Stimulated activated CD4-positive, alpha-beta T cell treated with anti-CD3 and anti-CD28 coated beads, Interleukin-2, amount 100 ng/mL, for 48 hours (primary cell): ENCODE measurements around the gene HIP1.
"Not testable (repeated sequence)": the region's sequence is repeated elsewhere in the genome, so short reads cannot be mapped to it uniquely, and the experiment has no call there.

ENCODE experiments used
- DNase-seq, 2 donors: peaks; one replicate each; pipeline ENCODE4 v3.0.0-alpha.2; 2020

The HIP1 gene

DNA sequence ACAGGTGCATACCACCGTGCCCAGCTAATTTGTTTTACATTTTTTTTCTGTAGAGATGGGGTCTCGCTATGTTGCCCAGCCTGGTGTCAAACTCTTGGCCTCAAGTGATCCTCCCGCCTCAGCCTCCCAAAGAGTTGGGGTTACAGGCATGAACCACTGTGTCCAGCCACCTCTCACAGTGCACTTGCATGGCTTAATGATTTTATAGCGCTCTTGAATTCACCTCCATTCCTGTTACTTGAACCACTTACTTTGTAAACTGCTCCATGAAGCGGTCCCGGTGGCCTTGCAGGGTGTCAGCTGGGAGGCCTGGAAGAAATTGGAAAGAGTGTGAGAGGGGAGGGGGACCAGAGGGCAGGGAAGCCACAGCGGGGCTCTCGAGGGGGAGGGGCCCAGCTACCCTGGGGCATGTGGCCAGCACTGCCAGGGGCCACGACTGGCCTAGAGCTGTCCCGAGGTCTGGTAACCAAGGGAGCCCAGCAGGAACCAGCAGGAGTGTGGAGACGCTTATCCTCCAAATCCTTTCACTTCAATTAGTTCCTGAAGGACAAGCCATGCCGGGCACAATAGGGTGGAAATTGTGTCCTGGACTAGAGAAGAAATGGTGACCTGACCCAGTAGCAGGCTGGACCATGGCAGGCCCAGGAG, 170.7 kb downstream of the HIP1 start:
- DNase-seq: no peak

DNA sequence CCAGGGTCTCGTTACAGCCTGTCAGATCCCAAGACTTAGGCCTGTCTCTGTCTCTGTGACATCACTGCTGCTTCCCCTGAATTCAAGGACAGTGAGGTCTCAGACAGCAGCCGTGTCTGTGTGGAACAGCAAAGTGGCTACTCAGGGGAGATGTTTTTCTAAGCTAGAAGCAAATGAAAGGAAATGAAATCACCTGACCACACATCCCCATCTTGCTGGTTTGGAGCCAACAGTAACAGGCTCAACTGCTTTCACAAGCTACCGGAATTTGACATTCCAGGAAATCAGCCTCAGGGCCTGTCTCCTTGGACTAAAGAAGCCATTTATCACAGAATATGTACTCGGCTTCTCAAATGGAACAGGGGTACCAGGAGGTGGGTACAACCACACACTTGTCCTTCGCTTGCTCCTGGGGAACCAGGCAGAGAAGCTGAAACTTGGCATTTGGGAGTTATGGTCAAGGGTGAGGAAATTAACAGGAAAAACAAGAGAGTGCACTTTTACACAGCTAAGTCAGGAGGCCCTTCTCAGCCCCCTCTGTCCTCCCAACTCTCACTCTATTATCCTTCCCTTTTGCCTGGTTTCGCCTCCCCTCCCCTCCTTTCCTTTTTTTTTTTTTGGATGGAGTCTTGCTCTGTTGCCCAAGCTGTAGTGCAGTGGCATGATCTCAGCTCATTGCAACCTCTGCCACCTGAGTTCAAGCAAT, 173.5 kb downstream of the HIP1 start:
- no peak for DNase-seq

DNA sequence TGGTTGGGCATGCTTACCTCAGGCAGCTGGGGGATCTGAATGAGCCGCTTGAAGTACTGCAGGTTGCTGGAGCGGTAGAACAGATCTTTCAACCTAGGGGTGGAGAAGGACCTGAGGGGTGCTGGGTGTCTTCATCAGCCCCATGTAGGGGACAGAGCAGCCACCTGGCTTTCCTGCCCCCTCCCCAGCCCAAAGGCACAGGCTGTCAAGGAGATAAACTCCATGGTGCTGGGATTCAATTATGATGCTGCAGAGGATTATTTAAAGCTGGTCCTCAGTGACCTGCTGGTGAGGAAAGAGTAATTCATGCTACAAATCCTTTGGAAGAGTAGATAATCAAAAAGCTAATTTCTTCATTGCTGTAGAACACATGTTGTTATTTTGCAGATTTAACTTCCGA, 175.6 kb downstream of the HIP1 start:
- DNase-seq: no peak

DNA sequence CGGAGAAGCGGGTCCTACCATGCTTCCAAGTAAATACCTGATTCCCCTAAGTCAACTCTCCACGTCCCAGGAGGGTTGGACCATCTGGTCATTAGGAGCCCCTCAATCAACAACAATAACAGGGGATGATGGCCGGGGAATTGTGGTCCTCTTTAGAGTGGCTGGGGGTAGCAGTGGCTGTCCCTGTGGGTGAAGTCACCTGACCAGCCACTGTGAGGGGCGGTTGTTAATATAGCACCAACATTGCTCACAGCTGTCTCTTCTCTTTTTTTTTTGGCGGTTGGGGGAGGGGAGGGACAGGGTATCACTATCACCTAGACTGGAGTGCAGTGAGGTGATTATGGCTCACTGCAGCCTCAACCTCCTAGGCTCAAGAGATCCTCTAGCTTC, 178.8 kb downstream of the HIP1 start:
- DNase-seq: no peak

DNA sequence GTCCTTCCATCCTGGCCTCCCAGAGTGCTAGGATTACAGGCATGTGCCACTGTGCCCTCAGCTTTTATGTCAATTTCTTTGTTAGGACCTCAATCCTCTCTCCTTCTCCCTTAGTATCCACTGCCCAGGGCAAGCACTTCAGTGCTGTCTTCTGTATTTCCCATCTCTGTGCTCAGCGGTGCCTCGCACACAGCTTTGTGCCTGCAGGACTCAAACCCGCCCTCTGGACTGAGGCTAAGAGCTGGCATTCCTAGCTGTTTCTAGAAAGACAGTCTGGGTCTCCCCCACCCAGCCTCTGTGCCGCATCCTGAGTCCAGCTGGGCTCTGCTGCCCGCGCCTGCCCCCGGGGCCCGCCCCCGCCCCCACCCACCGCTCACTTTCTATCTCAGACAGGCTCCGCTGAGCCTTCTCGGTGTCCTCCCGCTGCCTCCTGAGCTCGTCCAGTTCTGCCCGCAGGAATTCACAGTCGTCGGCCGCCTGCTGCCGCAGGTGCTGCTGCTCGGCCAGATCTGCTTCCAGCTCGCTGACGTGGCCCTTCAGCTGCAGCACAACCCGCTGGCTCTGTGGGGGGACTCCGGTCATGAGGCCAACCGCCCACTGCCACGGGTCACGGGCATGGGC, 179.3 kb downstream of the HIP1 start:
- DNase-seq: no peak

DNA sequence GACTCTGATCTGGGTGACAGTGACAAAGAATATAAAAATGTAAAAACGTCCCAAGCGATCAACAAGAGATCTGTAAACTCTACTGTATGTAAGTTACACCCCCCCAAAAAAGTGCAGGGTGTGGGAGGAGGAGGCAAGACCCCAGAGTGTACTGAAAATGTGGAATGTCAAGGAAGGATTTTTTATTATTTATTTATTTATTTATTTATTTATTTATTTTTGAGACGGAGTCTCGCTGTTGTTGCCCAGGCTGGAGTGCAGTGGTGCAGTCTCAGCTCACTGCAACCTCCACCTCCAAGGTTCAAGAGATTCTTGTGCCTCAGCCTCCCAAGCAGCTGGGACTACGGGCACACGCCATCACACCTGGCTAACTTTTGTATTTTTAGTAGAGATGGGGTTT, 181.9 kb downstream of the HIP1 start:
- not testable (repeated sequence) for DNase-seq

DNA sequence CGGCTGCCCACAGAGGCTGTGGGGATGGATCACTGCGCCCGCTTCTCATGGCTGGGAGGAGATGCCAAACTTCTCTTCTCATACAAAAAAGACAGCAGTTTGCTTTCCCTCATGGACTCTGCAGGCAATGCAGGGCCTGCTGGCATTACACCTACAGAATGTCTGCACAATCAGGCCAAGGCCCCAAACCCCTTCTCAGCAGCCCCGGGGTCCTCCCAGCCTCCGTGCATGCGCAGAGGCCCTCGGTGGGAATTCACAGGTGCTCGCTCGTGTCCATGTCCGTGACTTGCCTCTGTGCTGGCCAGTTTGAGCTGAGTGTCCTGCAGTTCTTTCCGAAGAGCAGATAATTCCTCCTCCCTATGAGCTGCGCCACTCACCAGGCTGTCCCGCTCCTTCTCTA, 183.0 kb downstream of the HIP1 start:
- DNase-seq: no peak

DNA sequence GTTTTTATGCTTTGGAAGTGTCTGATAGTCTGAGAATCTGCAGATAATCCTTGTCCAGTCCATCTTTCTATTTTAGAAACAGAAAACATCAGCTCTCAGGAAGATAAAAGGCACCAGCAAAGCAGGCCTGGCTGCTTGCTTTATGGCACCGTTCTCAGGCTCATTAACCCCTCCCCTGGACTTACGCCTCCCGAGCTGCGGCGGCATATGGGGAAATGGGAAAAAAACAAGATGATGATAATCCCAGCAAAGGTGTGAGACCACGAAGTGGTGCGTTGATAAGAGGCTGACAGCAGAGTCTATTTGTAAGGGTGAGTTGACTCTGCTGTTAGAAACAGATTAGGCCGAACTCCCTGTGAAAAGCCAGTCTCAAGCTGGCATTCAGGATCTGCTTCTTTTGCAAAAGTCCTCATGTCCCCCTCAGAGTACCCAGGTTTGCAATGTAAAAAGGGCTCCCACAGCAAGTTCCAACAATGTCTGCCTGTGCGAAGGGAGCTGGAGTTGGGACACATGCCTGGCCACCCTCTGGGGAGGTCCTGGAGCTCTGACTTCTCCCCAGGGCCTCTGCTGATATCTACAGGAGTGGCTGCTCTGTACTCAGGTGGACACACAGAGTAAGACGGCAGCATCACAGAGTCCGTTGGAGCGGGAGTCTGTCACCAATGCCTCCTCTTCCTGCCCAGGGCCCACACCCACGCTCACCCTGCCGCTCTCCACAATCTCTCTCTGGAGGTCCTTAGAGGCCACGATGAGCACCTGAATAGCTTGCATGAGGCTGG, 192.3 kb downstream of the HIP1 start:
- no peak for DNase-seq

DNA sequence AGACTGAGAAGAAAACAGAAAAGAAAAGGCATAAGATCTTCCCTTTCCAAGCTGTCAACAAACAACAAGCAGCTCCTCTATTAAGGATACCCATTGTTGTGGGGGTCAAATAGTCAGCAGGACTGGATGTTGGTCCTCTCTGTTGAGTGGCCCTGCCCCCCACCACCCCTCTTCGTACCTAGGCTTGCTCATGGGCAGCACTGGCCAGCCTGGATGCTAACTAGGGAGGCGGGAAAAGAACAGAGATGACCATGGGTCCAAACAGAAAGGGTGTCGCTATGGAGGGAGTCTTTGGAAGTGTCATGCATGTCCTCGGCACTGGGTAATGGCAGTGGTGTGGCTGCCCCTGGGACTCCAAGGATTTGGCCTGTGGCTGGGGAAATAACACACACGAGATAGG, 201.0 kb downstream of the HIP1 start:
- no peak for DNase-seq

DNA sequence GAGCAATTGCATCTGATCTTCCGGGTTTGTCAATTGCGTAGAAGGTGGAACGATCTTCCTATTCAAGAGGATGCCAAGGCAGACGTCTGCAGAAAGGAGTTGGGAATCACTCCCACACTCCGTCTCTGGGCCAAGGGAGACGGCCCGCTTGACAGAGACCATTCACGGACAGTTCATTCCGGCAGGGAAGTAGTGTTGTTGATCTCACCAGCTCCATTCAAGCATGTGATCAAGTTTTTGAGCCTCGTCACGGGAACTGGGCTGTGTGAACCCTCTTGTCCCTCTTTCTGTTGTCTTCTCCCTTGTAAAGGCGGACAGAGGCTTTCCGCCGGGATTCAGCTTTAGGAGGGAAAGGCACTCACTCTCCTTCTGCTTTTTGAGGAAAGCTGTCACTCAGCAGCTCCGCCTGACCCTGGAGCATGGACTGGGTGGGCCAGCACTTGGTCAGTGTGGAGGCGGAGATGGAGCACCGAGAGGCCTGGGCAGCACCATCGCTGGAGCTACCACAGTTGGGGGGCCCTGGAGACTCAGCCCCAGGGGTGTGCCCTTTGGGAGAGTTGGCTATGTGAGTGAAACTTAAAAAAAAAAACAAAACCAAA, 201.7 kb downstream of the HIP1 start:
- no peak for DNase-seq

DNA sequence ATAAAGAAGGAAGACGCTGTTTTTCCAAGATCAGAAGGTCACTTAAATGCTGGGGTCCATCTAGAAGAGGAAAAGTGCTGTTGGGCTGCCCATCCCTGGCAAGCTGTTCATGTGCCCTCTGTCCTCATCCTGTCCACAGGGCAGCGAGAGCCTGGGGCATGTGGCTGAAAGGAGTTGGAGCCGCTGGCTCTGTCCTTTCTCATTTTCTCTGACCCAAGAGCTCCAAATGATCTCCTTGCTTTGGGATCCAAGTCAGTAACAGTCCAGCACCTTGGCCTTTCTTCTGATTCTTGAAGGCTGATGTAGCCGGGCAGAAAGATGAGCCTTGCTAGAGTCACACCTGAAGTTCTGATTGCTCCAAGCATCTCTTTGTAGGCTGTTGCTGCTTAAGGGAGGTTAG, 202.2 kb downstream of the HIP1 start:
- no peak for DNase-seq

DNA sequence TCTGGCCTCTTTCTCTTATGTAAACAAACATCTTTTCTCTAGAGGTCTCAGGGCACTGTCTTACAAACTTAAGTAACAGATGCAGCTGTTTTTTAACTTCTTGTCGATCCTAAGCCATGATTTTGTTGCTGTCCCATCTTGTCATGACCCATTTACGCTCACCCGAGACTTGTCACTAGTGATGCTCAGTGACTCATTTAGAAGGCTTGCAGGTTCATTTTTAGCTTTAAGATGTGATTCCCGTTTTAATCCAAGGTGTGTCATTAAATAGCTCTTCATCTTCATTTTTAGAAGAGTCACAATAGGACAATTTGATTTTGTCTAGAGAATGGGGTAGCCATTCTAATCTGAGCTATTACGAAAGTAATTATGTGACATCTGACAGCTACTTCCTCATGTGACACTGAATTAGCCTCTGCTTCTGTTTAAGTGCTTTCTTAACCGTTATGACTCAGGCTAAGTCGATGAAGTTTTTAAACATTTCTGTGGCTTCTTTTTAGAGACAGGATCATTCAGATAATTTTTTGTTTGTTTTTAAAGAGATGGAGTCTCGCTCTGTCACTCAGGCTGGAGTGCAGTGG, 203.9 kb downstream of the HIP1 start:
- no peak for DNase-seq

DNA sequence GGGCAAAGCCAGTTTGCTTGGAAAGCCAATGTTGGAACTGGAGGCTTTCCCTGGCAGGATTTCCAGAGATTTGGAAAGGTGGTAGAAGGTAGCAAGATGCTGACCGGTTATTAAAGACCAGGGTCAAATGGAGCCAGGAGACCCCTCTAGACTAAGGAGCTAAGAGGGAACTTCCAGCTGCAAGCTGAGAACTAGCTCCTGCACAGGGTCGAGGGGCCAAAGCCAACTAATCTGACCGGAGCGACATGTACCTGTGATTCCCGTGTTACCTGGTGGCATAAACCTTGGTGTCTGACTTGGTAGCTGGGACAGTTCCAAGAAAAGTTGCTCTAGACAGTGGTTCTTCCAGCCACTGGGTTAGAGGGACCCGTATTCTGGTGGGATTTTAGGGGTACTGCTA, 204.8 kb downstream of the HIP1 start:
- DNase-seq: no peak

DNA sequence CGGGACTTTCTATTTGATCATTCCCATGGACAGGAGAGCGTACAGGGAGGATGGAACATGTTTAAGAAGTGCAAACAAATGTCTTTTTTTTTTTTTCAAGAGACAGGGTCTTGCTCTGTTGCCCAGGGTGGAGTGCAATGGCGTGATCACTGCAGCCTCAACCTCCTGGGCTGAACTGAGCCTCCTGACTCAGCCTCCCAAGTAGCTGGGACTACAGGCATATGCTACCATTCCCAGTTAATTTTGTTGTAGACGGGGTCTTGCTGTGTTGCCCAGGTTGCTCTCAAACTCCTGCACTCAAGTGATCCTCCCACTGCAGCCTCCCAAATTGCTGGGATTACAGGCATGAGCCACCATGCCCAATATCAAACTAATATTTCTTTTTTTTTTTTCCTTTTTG, 206.1 kb downstream of the HIP1 start:
- no peak for DNase-seq

DNA sequence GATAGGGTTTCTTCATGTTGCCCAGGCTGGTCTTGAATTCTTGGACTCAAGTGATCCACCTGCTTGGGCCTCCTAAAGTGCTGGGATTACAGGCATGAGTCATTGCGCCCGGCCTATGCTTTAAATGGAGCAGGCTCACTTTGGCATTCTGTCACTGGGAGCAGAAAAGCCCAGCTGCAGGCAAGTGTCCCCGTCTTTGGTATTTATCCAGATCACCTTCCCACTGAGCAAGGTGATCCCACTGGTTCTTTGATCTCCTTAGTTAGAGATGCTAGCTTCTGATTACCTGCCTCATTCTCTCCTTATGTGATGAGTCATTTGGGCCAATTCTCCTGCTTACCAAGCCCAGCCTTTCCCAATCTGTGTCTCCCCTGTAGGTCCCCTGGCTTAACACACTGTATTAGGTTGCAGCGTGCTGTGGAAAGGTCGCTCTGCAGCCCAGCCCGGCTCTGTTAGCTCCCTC, 207.4 kb downstream of the HIP1 start:
- DNase-seq: no peak

DNA sequence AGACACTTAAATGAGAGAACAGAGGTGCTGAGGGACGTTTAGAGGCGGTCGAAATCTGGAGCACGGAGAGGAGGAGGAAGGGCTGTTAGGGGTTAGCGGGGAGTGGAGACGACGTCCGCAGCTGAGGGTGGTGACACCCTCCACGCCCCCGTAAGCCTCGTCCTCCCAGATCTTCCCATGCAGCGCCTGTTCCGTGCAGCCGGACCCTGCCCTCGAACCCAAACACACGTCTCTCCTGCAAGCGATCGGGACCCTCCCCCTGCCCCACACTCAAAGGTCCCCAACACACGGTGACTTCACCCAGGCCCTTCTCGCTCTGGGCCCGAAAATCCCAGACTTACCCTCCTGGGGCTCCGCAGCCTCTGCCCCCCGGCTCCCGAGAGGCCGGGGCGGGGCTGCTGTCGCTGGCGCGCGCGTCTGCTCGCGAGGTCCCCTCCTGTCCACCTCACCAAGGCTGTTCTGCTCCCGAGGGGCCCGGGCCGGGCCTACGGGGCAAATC, 211.5 kb downstream of the HIP1 start:
- not testable (repeated sequence) for DNase-seq

DNA sequence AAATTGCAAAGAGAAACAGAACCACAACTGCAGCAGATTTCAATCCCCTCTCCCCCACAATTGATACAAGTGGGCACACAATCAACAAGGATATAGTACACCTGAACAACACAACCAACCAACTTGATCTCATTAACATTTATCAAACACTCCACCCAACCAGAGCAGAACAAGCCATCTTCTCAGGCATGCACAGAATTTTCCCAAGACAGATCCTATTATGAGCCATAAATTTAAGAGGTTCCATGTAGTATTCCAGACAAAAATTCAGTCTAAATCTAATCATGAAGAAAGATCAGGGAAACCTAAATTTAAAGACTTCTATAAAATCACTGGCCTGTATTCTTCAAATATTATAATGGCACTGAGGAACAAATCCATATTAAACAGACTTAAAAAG, 217.0 kb downstream of the HIP1 start:
- not testable (repeated sequence) for DNase-seq

DNA sequence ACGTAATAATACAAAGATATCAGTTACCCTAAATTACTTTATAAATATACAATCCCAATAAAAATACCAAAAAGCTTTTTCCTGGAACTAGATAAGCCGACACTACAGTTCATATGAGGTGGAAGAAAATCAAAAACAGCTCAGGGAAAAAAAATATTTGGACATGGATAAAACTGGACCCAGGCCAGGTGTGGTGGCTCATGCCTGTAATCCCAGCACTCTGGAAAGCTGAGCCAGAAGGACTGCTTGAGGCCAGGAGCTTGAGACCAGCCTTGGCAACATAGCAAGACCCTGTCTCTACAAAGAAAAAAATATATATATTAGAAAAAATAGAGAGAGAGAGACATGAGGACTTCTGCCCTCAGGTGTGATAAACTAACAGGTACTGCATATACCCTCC, 219.9 kb downstream of the HIP1 start:
- not testable (repeated sequence) for DNase-seq

DNA sequence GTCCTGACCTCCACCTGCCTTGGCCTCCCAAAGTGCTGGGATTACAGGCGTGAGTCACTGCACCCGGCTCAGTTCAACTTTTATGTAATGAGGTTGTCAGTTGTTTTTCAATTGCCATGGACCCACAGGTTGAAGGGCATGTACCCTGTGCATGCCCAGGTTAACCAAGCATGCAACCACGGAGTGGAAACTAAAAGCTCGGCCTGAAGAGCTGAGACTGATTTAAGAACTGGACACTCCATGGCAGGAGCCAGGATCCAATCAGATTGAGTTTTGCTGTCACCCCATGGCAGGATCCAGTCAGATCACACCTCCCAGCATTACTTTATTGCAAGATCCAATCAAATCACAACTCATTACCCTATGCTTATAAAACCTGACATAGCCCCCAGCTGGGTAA, 229.7 kb downstream of the HIP1 start:
- DNase-seq: not testable (repeated sequence)

DNA sequence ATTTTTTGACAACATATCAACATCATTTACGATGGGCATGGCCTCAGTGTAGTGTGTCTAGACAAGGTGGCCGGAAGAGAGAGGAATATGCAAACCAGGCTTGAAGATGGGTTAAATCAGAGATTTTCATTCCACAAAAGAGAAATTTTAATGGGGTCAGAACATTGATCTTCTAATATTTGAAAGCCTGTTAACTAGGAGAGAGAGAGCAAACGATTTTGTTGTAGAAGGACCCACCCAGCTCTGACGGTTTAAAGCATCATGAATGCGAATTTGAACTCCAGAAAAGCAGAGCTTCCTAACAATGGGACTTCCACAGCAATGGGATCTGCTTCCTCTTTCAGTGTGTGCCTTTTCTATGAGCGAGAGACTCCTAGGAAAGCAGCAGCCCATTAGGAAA, 246.7 kb downstream of the HIP1 start, which contains the start of gene SPDYE5:
Gene SPDYE5 (plus strand): TSS at position 301 of the 400 bp plus-strand sequence. CDS start 1,728 bp downstream, outside the sequence.
- not testable (repeated sequence) for DNase-seq

DNA sequence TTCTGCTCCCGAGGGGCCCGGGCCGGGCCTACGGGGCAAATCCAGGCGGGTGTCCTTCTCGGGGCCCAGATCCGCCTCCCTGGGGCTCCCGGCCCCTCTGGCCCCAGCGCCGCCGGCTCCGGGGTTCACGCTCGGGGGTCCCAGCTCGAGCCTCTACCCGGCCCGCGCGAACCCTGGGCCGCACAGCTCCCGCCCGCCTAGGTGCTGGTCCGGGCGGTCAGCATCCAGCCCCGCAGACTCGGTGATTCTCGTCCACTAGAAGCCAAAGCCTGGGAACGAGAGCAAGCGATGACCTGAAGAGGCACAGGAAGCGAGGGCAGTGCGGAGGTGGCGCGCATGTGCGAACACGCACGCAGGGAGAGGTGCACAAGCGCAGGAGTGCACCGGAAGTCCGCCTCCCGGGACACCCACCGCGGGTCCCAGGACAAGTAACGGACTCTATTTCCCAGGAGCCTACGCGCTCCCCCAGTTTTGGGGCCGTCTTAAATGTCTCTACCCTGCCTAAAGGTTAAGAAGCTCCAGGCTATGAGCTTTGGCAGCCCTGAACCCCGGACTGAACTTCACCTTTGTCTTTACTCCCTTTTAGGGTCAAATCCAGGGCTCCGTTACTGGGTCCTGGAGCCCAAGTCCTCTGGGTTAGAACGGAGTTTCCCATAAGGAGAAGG, 252.6 kb downstream of the HIP1 start, which contains the start of gene POM121C:
Gene POM121C (minus strand): TSS at position 321 of the 665 bp plus-strand sequence. CDS start 44,803 bp downstream, outside the sequence.
- peak; percentile 80 for DNase-seq
